Gastroesophageal sphincter (tissue), 4 donors: ENCODE results near the gene ACOT7. TPM values are rescaled to one million over a fixed set of nuclear protein-coding genes. Genes with fewer than 3 reads are reported as not detected.

Experiments
- ATAC-seq: fragments of 150-250 bp; one replicate; pipeline ENCODE4 v1.9.1; 2016; ENCODE audit warnings: mild to moderate bottlenecking, moderate library complexity
- H3K27ac ChIP-seq, 4 donors: fragments of 200-600 bp; sonication (generic) in 3 of 4; 1 replicate in 3 of 4; 2 replicates in 1 of 4; pipeline ENCODE4 v1.5.1; 2016 to 2019
- H3K27me3 ChIP-seq: fragments of 200-600 bp; sonication (generic); one replicate; pipeline ENCODE4 v1.5.1; 2019
- H3K36me3 ChIP-seq, 2 donors: fragments of 200-600 bp; sonication (generic); one replicate each; pipeline ENCODE4 v1.5.1; 2019; ENCODE audit warnings: control low read depth in 1 of 2
- H3K4me1 ChIP-seq, 3 donors: fragments of 200-600 bp; sonication (generic); 1 replicate in 2 of 3; 2 replicates in 1 of 3; pipeline ENCODE4 v1.5.1; 2016 to 2019; ENCODE audit warnings: control low read depth in 2 of 3
- H3K4me3 ChIP-seq, 2 donors: fragments of 200-600 bp; sonication (generic); one replicate each; pipeline ENCODE4 v1.5.1; 2019; ENCODE audit warnings: mild to moderate bottlenecking in 1 of 2, moderate library complexity in 1 of 2
- H3K9me3 ChIP-seq, 3 donors: fragments of 200-600 bp; sonication (generic); one replicate each; pipeline ENCODE4 v1.5.1; 2017 to 2019; ENCODE audit warnings: control low read depth in 2 of 3
- CTCF ChIP-seq, 4 experiments: fragments of 200-600 bp in 2 of 4; fragments of 450-650 bp in 2 of 4; sonication (generic) in 1 of 4; IDR thresholded peaks; one replicate each; pipeline ENCODE4 v1.5.1; 2017 to 2019; ENCODE audit warnings: antibody characterized with exemption in 4 of 4, mild to moderate bottlenecking in 2 of 4, moderate library complexity in 2 of 4
- EP300 ChIP-seq: sonication (generic); formaldehyde crosslinking; IDR thresholded peaks from one replicate; pipeline ENCODE4 v1.6.1; 2017; ENCODE audit warnings: antibody characterized with exemption, mild to moderate bottlenecking
- POLR2A ChIP-seq, 2 donors: fragments of 450-650 bp; IDR thresholded peaks; one replicate each; pipeline ENCODE4 v1.6.1; 2017; ENCODE audit warnings: antibody characterized with exemption in 2 of 2, mild to moderate bottlenecking in 2 of 2, moderate library complexity in 1 of 2
- POLR2AphosphoS5 ChIP-seq: sonication (generic); formaldehyde crosslinking; IDR thresholded peaks from one replicate; pipeline ENCODE4 v1.6.1; 2017; ENCODE audit warnings: antibody characterized with exemption
- WGBS, 2 donors: methylation state at CpG; one replicate each; pipeline ENCODE4 v1.1.5; 2018; ENCODE audit warnings: low coverage in 1 of 2; 5-methylcytosine and 5-hydroxymethylcytosine counted together
- total RNA-seq, 4 donors: library from RNA; depleted of rRNA; stranded (reverse); fragments of >200 nt; gene quantifications; one replicate each; pipeline ENCODE4 v1.1.0, GENCODE V29; 2016

ACOT7 gene
- total RNA-seq, 4 donors from 2014 or later: 22.3 to 32.5 (median 25.0) TPM

DNA sequence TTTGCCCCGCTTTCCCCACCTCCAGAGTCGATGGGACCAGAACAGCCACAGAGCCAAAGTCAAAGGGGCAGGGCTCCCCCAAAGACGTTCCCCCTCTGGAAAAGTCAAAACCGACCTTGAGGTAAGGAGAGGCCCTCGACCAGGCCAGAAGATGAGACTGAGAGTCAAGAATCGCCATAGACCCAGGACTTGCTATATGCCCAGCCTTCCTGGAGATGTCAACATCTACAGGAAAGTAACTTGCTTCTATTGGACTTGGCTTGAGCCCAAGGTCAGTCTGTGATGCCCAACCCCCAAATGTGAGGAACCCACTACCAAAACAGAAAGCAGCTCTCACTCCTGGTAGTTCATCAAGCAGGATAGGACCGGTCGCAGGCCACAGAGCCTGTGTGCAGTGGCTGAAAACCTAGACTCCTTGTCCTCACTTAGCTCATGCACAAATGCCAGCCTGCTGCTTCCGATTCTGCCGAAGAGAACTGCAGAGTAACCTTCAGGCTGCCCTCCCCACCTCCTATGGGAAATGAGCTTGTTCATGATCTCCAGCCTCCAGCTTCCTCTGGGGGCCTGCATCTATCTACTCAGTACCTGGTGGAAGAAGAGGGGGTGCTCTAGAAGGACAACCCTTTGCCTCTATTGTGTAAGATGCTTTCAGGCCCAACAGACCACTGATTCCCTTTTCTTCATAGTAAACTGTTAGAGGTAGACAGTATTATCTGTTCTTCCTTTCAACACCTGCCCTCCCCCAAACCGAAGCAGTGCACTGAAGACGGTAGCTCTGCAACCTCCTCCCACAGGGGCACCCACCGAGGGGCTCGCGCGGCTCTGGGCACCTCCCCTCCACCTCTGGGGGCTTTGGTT is 1.4 kb downstream of the ACOT7 start:
- peak overlapping the region; percentile 41 to 63 for H3K4me3 ChIP-seq
- no peaks in the 10 kb centered on the region for H3K27me3 ChIP-seq

DNA sequence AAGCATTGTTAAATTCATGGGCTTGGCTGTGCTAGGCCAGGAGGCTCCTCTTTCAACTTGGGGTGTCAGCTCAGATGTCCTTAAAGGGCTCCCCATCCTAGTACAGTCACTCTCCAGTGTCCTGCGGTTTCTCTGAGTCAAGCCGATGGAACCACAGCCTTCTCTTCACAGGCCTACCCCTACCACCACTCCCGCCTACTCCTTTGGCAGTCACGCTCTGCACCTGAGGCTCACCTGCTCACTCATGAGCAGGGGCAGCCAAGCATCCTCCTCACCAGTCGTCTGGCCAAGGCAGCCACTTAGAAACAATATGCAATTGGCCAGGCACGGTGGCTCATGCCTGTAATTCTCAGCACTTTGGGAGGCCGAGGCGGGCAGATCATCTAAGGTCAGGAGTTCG is 3.6 kb downstream of the ACOT7 start:
- WGBS, 2 donors: 83% methylated on average over 1 to 3 of the region's 9 CpGs
- Histone ChIP-seq H3K9me3 (no peaks in the 10 kb centered on the region), H3K4me3 (no peak overlapping the region), H3K36me3 (no peaks in the 10 kb centered on the region), H3K27me3 (no peaks in the 10 kb centered on the region), H3K4me1 (peaks cover 3 to 33% (median 6%) of the 10 kb centered on the region in 3 donors), H3K27ac (no peak overlapping the region)
- TF ChIP-seq CTCF (IDR thresholded peaks at IDR 0.05) (no peak), EP300 (no peak), POLR2A (IDR thresholded peaks at IDR 0.05) (no peak), POLR2AphosphoS5 (no peak)
- ATAC-seq: no peak

More for the DNA sequence above, 1.4 kb downstream of the ACOT7 start:
- Histone ChIP-seq H3K9me3 (no peaks in the 10 kb centered on the region), H3K27ac (peak overlapping the region in 3 of 4 donors; percentile 94 to 98 (median 94)), H3K36me3 (no peaks in the 10 kb centered on the region), H3K4me1 (peaks cover 3 to 21% (median 6%) of the 10 kb centered on the region in 3 donors)
- 20% methylated on average over 1 of the region's 16 CpGs; no CpG with 5 or more reads in 1 of the 2 donors for WGBS, 2 donors
- ATAC-seq: no peak
- TF ChIP-seq POLR2A (IDR thresholded peaks at IDR 0.05): no peak
- TF ChIP-seq CTCF (IDR thresholded peaks at IDR 0.05): no peak

DNA sequence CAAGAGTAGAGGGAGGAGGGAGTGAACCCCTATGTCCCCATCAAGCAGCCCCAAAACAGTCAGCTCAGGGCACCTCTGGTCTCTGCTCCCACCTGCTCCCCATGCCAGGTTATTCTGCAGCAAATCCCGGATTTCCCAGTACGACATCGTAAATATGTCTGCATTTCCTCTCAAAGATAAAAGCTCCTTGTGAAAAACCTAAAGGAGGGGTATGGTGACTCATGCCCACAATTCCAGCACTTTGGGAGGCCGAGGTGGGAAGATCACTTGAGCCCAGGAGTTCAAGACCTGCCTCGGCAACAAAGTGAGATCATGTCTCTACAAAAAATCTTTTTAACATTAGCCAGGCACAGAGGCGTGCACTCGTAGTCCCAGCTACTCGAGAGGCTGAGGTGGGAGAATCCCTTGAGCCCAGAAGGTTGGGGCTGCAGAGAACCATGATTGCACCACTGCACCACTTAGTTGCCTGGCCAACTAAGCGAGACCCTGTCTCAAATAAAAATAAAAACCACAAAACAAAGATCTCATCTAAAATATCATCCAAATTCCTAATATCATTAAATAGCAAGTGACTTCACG is 7.1 kb downstream of the ACOT7 start:
- 70 to 81% methylated on average over 8 to 10 of the region's 10 CpGs for whole genome bisulfite sequencing, 2 donors
- no peaks in the 10 kb centered on the region for H3K9me3 ChIP-seq
- ATAC-seq: no peak
- H3K4me1 ChIP-seq: peaks cover 0 to 19% (median 0%) of the 10 kb centered on the region in 3 donors
- no peaks in the 10 kb centered on the region for H3K27me3 ChIP-seq
- H3K4me3 ChIP-seq: no peak overlapping the region
- no peak overlapping the region for H3K27ac ChIP-seq
- TF ChIP-seq EP300 (no peak), POLR2AphosphoS5 (no peak), POLR2A (IDR thresholded peaks at IDR 0.05) (no peak), CTCF (IDR thresholded peaks at IDR 0.05) (no peak)
- no peaks in the 10 kb centered on the region for H3K36me3 ChIP-seq

GRCh38 chr1:6385488-6386191 is 7.9 kb downstream of the ACOT7 start:
- Histone ChIP-seq H3K36me3 (no peaks in the 10 kb centered on the region), H3K4me3 (no peak overlapping the region), H3K27ac (peak overlapping the region in 2 of 4 donors; percentile 17 to 48), H3K4me1 (peaks cover 0 to 19% (median 0%) of the 10 kb centered on the region in 3 donors), H3K27me3 (no peaks in the 10 kb centered on the region), H3K9me3 (no peaks in the 10 kb centered on the region)
- no peak for TF ChIP-seq CTCF (IDR thresholded peaks at IDR 0.05)
- no peak for TF ChIP-seq EP300
- TF ChIP-seq POLR2A (IDR thresholded peaks at IDR 0.05): no peak
- 84 to 90% methylated on average over 2 to 7 of the region's 22 CpGs for WGBS, 2 donors
- ATAC-seq: peak; percentile 68
